MM.1S (cell line): Measurements from ENCODE around the gene EGR2.

Experiments
- CTCF ChIP-seq: fragments of 300-600 bp; sonication (generic); IDR thresholded peaks from 2 replicates; pipeline ENCODE4 v1.5.1; 2016; ENCODE audit warnings: antibody characterized with exemption, low read length, mixed read lengths
- EZH2 ChIP-seq: fragments of 300-600 bp; sonication (generic); optimal IDR thresholded peaks from 2 replicates; pipeline ENCODE3; 2017; ENCODE audit warnings: low read depth, mild to moderate bottlenecking, antibody characterized with exemption, low read length, mixed read lengths
- EZH2phosphoT487 ChIP-seq: fragments of 300-600 bp; sonication (generic); IDR thresholded peaks from 2 replicates; pipeline ENCODE4 v1.6.1; 2018; ENCODE audit warnings: antibody characterized with exemption, low read length

DNA sequence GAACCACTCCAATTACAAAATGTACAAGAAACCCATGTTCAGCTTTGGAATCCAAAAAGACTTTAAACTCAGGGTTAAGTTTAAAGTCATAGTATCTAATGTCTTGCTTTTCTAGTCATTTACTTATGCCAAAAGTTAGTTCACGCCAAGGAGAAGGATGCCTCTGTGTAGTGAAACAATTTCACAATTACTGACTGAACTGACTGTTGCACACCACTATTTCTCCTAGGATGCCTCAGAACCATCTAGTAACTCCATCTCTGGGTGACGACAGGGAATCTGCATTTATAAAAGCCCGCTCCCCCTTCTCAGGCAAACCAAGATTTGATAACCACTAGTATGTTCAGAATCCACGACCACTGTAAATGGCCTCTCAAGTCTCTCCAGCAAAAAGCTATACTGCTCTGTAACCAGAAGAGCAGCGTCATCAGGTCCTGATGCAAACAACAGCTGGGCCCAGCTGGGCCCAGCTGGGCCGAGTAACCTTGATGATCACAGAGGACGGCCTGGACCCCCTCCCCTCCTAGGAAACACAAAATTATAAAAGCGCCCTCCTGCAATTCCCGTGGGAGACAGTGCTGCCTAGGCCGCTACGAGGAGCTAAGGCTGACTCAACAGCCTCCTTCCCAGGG, 12.3 kb downstream of the EGR2 start:
- no peak for TF ChIP-seq CTCF
- TF ChIP-seq EZH2phosphoT487 = no peak
- TF ChIP-seq EZH2 = no peak
